Vagina (tissue), 2 donors: ENCODE measurements around the gene TGDS. TPM values are rescaled to one million over a fixed set of nuclear protein-coding genes. Genes with fewer than 3 reads are reported as not detected.

Experiments
- DNase-seq, 2 donors: peaks; one replicate each; pipeline ENCODE4 v3.0.0-alpha.2; 2017; ENCODE audit errors: extremely low spot score in 2 of 2
- H3K27ac ChIP-seq: fragments of 200-600 bp; sonication (generic); one replicate; pipeline ENCODE4 v1.5.1; 2019
- H3K27me3 ChIP-seq: fragments of 200-600 bp; sonication (generic); one replicate; pipeline ENCODE4 v1.5.1; 2019
- H3K36me3 ChIP-seq, 2 donors: fragments of 200-600 bp; sonication (generic); one replicate each; pipeline ENCODE4 v1.5.1; 2017 to 2019
- H3K4me1 ChIP-seq: fragments of 200-600 bp; sonication (generic); one replicate; pipeline ENCODE4 v1.5.1; 2019
- H3K4me3 ChIP-seq, 2 donors: fragments of 200-600 bp; sonication (generic); 1 replicate in 1 of 2; 2 replicates in 1 of 2; pipeline ENCODE4 v1.5.1; 2016 to 2019
- H3K9me3 ChIP-seq: fragments of 200-600 bp; sonication (generic); one replicate; pipeline ENCODE4 v1.5.1; 2019
- POLR2A ChIP-seq, 2 donors: fragments of 450-650 bp; IDR thresholded peaks; one replicate each; pipeline ENCODE4 v1.6.1; 2017; ENCODE audit warnings: antibody characterized with exemption in 2 of 2, mild to moderate bottlenecking in 2 of 2, moderate library complexity in 2 of 2
- POLR2AphosphoS5 ChIP-seq, 2 donors: sonication (generic); formaldehyde crosslinking; IDR thresholded peaks; one replicate each; pipeline ENCODE4 v1.9.0; 2017; ENCODE audit warnings: antibody characterized with exemption in 2 of 2, mild to moderate bottlenecking in 2 of 2, low read depth in 1 of 2; ENCODE audit not compliant: insufficient read depth in 1 of 2
- intact Hi-C: fragments of 100-400 bp; cut with DNase I; formaldehyde crosslinking; loops from one replicate; pipeline ENCODE4 v1.15.1; 2023
- total RNA-seq: library from RNA; depleted of rRNA; stranded (reverse); fragments of >200 nt; gene quantifications from one replicate; pipeline ENCODE4 v1.2.3, GENCODE V29; 2016
- TF ChIP-seq, protein P1 (sequence below), 3 experiments: fragments of 450-650 bp in 2 of 3; fragments of 200-600 bp in 1 of 3; sonication (generic) in 1 of 3; IDR thresholded peaks; one replicate each; pipeline ENCODE4 v1.5.1; 2017 to 2019; ENCODE audit warnings: antibody characterized with exemption in 3 of 3, mild to moderate bottlenecking in 2 of 3, moderate library complexity in 2 of 3

The TGDS gene
- total RNA-seq, 1 donor from 2014 or later, result 9.6 TPM

DNA sequence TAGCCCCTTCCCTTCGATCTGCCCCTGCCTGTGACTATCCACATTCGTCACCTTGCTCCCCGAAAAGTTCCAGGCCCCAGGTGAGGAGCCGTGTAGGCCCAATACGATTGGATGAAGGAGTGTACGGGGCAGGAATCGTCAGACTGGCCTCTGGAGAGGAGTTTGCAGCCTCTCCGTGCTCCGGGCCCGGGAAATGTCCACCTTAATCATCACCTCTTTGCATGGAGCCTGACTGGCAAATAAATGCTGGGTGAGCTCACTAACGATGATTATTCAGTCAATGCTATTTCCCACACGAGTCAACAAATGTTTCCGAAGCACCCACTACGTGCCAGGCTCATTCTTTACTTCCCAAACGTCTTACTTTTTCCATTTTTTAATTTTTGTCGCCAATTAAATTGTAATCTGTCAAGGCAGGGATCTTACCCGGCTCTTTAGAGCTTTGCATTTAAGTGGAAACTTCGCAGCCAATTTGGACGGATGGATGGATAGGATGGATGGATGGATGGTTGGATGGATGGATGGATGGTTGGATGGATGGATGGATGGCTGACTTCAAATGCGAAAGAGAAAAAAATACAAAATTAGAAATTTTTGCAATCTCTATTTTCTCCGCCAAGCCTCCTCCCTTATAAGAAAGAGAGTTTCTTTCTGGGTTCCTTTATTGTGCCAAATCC lies 45.8 kb downstream of the TGDS start:
- TF ChIP-seq, protein P1, sequence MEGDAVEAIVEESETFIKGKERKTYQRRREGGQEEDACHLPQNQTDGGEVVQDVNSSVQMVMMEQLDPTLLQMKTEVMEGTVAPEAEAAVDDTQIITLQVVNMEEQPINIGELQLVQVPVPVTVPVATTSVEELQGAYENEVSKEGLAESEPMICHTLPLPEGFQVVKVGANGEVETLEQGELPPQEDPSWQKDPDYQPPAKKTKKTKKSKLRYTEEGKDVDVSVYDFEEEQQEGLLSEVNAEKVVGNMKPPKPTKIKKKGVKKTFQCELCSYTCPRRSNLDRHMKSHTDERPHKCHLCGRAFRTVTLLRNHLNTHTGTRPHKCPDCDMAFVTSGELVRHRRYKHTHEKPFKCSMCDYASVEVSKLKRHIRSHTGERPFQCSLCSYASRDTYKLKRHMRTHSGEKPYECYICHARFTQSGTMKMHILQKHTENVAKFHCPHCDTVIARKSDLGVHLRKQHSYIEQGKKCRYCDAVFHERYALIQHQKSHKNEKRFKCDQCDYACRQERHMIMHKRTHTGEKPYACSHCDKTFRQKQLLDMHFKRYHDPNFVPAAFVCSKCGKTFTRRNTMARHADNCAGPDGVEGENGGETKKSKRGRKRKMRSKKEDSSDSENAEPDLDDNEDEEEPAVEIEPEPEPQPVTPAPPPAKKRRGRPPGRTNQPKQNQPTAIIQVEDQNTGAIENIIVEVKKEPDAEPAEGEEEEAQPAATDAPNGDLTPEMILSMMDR (IDR thresholded peaks at IDR 0.05), result no peak
- TF ChIP-seq POLR2AphosphoS5 (IDR thresholded peaks at IDR 0.05; ENCODE audit: insufficient read depth in 1 of 2, low read depth in 1 of 2) (no peak), POLR2A (IDR thresholded peaks at IDR 0.05) (no peak)
- intact Hi-C loops, result no loop called here
- peak overlapping the region; percentile 60 to 82 for H3K4me3 ChIP-seq
- no peaks in the 10 kb centered on the region for H3K36me3 ChIP-seq
- H3K4me1 ChIP-seq, result peaks cover 9% of the 10 kb centered on the region
- no peaks in the 10 kb centered on the region for H3K9me3 ChIP-seq
- H3K27ac ChIP-seq, result peak overlapping the region; percentile 91
- H3K27me3 ChIP-seq, result no peaks in the 10 kb centered on the region
- DNase-seq, result peak in 1 of 2 donors; percentile 90

DNA sequence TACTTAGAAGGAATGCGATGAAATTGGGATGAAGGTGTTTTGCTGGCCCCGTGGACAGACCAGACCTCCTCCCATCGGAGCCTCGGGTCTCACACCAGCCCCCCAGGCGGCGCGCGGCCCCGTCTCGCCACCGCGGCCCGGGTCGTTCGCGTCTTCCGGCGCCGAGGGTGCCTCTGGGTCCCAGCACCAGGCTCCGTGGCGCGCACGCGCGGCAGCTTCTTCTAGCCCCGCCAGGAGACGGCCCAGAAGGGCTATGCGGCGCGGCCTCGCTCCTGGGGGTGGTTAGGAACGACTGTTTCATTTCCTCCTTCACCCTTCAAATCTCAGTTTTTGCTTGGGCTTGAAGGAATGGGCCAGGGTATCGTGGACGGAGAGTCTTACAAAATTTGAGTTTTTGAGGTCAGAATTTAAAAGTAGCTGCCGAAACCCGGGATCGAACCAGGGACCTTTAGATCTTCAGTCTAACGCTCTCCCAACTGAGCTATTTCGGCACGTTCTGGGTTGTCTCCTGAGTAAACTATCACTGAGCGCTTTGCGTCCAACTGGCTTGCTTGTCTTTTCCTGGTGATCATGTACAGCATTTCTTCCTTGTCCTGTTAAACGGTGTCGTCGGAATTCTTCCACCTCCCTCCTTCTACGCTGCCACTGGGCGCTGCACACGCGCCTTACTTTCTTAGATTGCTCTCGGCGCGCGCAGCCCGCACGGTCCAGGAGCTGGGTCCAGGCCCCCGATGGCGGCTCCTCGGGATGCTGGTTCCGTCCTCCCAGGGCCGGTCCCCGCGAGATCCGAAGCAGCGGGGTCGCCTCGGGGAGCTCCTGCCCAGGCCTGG lies 46.5 kb downstream of the TGDS start:
- no peaks in the 10 kb centered on the region for H3K36me3 ChIP-seq
- no peaks in the 10 kb centered on the region for H3K9me3 ChIP-seq
- no peaks in the 10 kb centered on the region for H3K27me3 ChIP-seq
- peak overlapping the region; percentile 60 to 82 for H3K4me3 ChIP-seq
- peaks cover 9% of the 10 kb centered on the region for H3K4me1 ChIP-seq
- peak in 1 of 2 donors; percentile 99 for DNase-seq
- TF ChIP-seq POLR2A (IDR thresholded peaks at IDR 0.05) (peak in 1 of 2 donors; percentile 30), POLR2AphosphoS5 (IDR thresholded peaks at IDR 0.05; ENCODE audit: insufficient read depth in 1 of 2, low read depth in 1 of 2) (peak; percentile 60 to 82)
- TF ChIP-seq, protein P1 (IDR thresholded peaks at IDR 0.05), result peak in 1 of 3 experiments; percentile 30
- peak overlapping the region; percentile 91 for H3K27ac ChIP-seq
- intact Hi-C loops, result loop anchor here (10.0 kb wide), 1 partner anchor 55 kb away; the partner anchor contains the start of gene GPR180

DNA sequence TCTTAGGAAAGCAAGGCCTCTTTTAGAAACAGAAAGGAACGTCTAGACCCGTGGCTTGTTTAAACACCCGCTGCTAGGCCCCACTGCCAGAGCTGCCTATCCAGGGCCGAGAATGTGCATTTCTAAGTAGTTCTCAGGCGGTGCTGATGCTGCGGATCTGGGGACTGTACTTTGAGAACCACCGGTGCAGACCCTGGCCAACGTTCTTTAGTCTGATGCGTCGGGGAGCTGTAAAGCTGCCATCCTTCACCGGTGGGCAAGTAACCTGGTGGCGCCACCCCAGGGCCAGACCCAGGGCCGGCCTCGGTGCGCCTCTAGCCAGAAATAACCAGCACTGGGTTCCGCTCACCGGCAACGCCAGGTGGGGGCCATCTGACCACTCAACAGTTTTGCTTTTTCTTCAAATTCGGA lies 47.1 kb downstream of the TGDS start:
- DNase-seq, result no peak
- Histone ChIP-seq H3K27ac (peak overlapping the region; percentile 91), H3K4me3 (peak overlapping the region; percentile 60 to 82), H3K9me3 (no peaks in the 10 kb centered on the region), H3K4me1 (peaks cover 9% of the 10 kb centered on the region), H3K27me3 (no peaks in the 10 kb centered on the region), H3K36me3 (no peaks in the 10 kb centered on the region)
- TF ChIP-seq, protein P1 (IDR thresholded peaks at IDR 0.05), result no peak
- TF ChIP-seq POLR2AphosphoS5 (IDR thresholded peaks at IDR 0.05; ENCODE audit: insufficient read depth in 1 of 2, low read depth in 1 of 2), result peak in 1 of 2 donors; percentile 48
- intact Hi-C loops, result loop anchor here (10.0 kb wide), 1 partner anchor 56 kb away; the partner anchor contains the start of gene GPR180

DNA sequence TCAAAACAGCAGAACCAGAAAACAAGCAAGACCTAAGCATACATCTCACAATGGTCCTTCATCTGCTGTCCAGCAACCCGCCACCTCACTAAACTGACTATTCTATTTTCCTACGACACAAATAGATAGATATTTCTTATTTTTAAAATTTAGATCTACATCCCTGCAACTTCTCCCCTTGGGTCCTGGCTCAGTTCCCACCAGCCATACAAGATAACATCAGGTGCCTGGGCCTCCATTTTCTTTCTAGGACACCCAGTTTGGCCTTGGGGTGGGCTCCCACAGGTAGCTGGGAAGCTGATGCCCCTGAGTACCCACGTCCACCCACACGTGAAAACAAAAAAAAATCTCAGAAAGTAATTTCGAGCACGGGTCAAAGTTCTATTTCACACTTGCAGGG lies 47.6 kb downstream of the TGDS start:
- Histone ChIP-seq H3K36me3 (no peaks in the 10 kb centered on the region), H3K4me3 (peak overlapping the region; percentile 60 to 82), H3K4me1 (peaks cover 9% of the 10 kb centered on the region), H3K27ac (peak overlapping the region; percentile 91), H3K9me3 (no peaks in the 10 kb centered on the region), H3K27me3 (no peaks in the 10 kb centered on the region)
- no peak for TF ChIP-seq POLR2AphosphoS5 (IDR thresholded peaks at IDR 0.05; ENCODE audit: insufficient read depth in 1 of 2, low read depth in 1 of 2)
- no peak for TF ChIP-seq POLR2A (IDR thresholded peaks at IDR 0.05)
- TF ChIP-seq, protein P1 (IDR thresholded peaks at IDR 0.05), result no peak
- no peak for DNase-seq
- intact Hi-C loops, result loop anchor here (10.0 kb wide), 1 partner anchor 56 kb away; the partner anchor contains the start of gene GPR180
